H1 (cell line): ENCODE measurements around the gene ACADVL. TPM values are rescaled to one million over a fixed set of nuclear protein-coding genes. Genes with fewer than 3 reads are reported as not detected.

Experiments
- CTCF ChIA-PET: fragments of 300-600 bp; sonication (Branson Sonifier 250); formaldehyde crosslinking; loops from one replicate; lab custom pipeline; 2021; ENCODE audit not compliant: partially characterized antibody; lab: Charles Lee
- POLR2A ChIA-PET: fragments of 300-600 bp; sonication (Branson Sonifier 250); formaldehyde crosslinking; loops from one replicate; lab custom pipeline; 2021; ENCODE audit warnings: inconsistent platforms; ENCODE audit not compliant: partially characterized antibody; lab: Charles Lee
- DNase-seq, 2 experiments: peaks; one replicate each; pipeline versions ENCODE4 v3.0.0 to v3.0.0-alpha.2; 2010 to 2022; ENCODE audit warnings: low spot score in 2 of 2, low read depth in 1 of 2, mixed read lengths in 1 of 2
- FAIRE-seq: peaks from 2 replicates; lab custom pipeline; 2011; peaks lifted over from hg19 to GRCh38; lab: Jason Lieb, UNC
- H2AFZ ChIP-seq: 2 replicates; pipeline ENCODE4 v1.8.1; 2012; ENCODE audit warnings: low read length, inconsistent platforms
- H2AK5ac ChIP-seq: 2 replicates; pipeline ENCODE4 v1.6.1; 2013; ENCODE audit warnings: low read depth, low read length
- H2BK120ac ChIP-seq: replicated peaks from 2 replicates; pipeline ENCODE3; 2013; ENCODE audit warnings: low read depth, low read length, inconsistent platforms
- H2BK12ac ChIP-seq: 2 replicates; pipeline ENCODE4 v1.6.1; 2013; ENCODE audit warnings: low read depth, low read length
- H2BK15ac ChIP-seq: 2 replicates; pipeline ENCODE4 v1.6.1; 2013; ENCODE audit warnings: low read length
- H2BK20ac ChIP-seq: 2 replicates; pipeline ENCODE4 v1.6.1; 2013; ENCODE audit warnings: low read length
- H2BK5ac ChIP-seq: 2 replicates; pipeline ENCODE4 v1.6.1; 2013; ENCODE audit warnings: low read depth, low read length
- H3K14ac ChIP-seq: 2 replicates; pipeline ENCODE4 v1.6.1; 2013; ENCODE audit warnings: inconsistent platforms; ENCODE audit not compliant: insufficient read length
- H3K18ac ChIP-seq: 2 replicates; pipeline ENCODE4 v1.6.1; 2013; ENCODE audit warnings: low read length; ENCODE audit errors: extremely low read depth
- H3K23ac ChIP-seq: 2 replicates; pipeline ENCODE4 v1.6.1; 2013; ENCODE audit warnings: inconsistent platforms; ENCODE audit not compliant: insufficient read length
- H3K23me2 ChIP-seq: 2 replicates; pipeline ENCODE4 v1.6.1; 2013; ENCODE audit warnings: low read depth, low read length
- H3K27ac ChIP-seq: 2 replicates; pipeline ENCODE4 v1.6.1; 2011; ENCODE audit warnings: low read depth, low read length, inconsistent platforms
- H3K27me3 ChIP-seq, 4 experiments: replicated peaks in 1 of 4; 1 replicate in 1 of 4; 2 replicates in 3 of 4; pipeline versions ENCODE4 v1.6.1 to v1.8.1; 2011 to 2013; ENCODE audit warnings: low read length in 3 of 4, mild to moderate bottlenecking in 3 of 4, inconsistent platforms in 2 of 4, mixed read lengths in 2 of 4, moderate library complexity in 1 of 4; ENCODE audit not compliant: control insufficient read depth in 3 of 4, insufficient read depth in 3 of 4; ENCODE audit errors: extremely low read depth in 1 of 4
- H3K36me3 ChIP-seq, 4 experiments: 2 replicates each; pipeline versions ENCODE4 v1.6.1 to v1.8.1; 2011 to 2013; ENCODE audit warnings: mild to moderate bottlenecking in 4 of 4, low read length in 3 of 4, moderate library complexity in 2 of 4, control low read depth in 1 of 4, inconsistent platforms in 1 of 4; ENCODE audit not compliant: insufficient read depth in 4 of 4, control insufficient read depth in 2 of 4
- H3K4ac ChIP-seq: replicated peaks from 2 replicates; pipeline ENCODE3; 2013; ENCODE audit warnings: low read length, low read depth, mixed read lengths, inconsistent platforms; ENCODE audit not compliant: insufficient read length
- H3K4me1 ChIP-seq, 4 experiments: replicated peaks in 1 of 4; 1 replicate in 1 of 4; 2 replicates in 3 of 4; pipeline versions ENCODE4 v1.6.1 to v1.8.1; 2011 to 2013; ENCODE audit warnings: low read length in 3 of 4, inconsistent platforms in 2 of 4, mixed read lengths in 1 of 4; ENCODE audit not compliant: insufficient read depth in 4 of 4, control insufficient read depth in 3 of 4
- H3K4me2 ChIP-seq, 2 experiments: 2 replicates each; pipeline versions ENCODE4 v1.6.1 to v1.8.1; 2011 to 2013; ENCODE audit warnings: low read depth in 2 of 2, low read length in 2 of 2, control low read depth in 1 of 2, inconsistent platforms in 1 of 2, mild to moderate bottlenecking in 1 of 2; ENCODE audit not compliant: insufficient read depth in 1 of 2
- H3K4me3 ChIP-seq, 4 experiments: fragments of 200-600, 300-600 bp in 1 of 4; sonication (generic), shearing (Covaris generic), sonication (Bioruptor Twin) in 1 of 4; 2 replicates each; pipeline versions ENCODE4 v1.5.1 to v1.8.1; 2011 to 2016; ENCODE audit warnings: low read length in 4 of 4, low read depth in 3 of 4, control low read depth in 2 of 4, inconsistent platforms in 2 of 4, mild to moderate bottlenecking in 2 of 4, mixed read lengths in 1 of 4, moderate library complexity in 1 of 4; ENCODE audit not compliant: insufficient read depth in 2 of 4; ENCODE audit errors: extremely low read depth in 1 of 4
- H3K56ac ChIP-seq: replicated peaks from 2 replicates; pipeline ENCODE3; 2013; ENCODE audit warnings: low read depth, mild to moderate bottlenecking, mixed read lengths, low read length, inconsistent platforms; ENCODE audit not compliant: insufficient read length
- H3K79me1 ChIP-seq: 2 replicates; pipeline ENCODE4 v1.6.1; 2013; ENCODE audit warnings: low read depth, low read length, control low read depth
- H3K79me2 ChIP-seq, 2 experiments: 2 replicates each; pipeline versions ENCODE4 v1.6.1 to v1.8.1; 2012 to 2013; ENCODE audit warnings: low read length in 2 of 2, mild to moderate bottlenecking in 2 of 2, inconsistent platforms in 1 of 2; ENCODE audit not compliant: insufficient read depth in 2 of 2, control insufficient read depth in 1 of 2
- H3K9ac ChIP-seq, 4 experiments: replicated peaks in 1 of 4; 1 replicate in 1 of 4; 2 replicates in 3 of 4; pipeline versions ENCODE4 v1.6.1 to v1.8.1; 2011 to 2013; ENCODE audit warnings: low read depth in 3 of 4, low read length in 3 of 4, control low read depth in 2 of 4, mild to moderate bottlenecking in 2 of 4, moderate library complexity in 2 of 4, inconsistent platforms in 1 of 4; ENCODE audit errors: extremely low read depth in 1 of 4
- H3K9me3 ChIP-seq, 2 experiments: 2 replicates each; pipeline versions ENCODE4 v1.6.1 to v1.8.1; 2012 to 2013; ENCODE audit warnings: mild to moderate bottlenecking in 2 of 2, moderate library complexity in 2 of 2, control low read depth in 1 of 2, inconsistent platforms in 1 of 2, low read depth in 1 of 2, low read length in 1 of 2, mixed read lengths in 1 of 2; ENCODE audit not compliant: insufficient read depth in 2 of 2
- H4K20me1 ChIP-seq, 2 experiments: replicated peaks in 1 of 2; 2 replicates each; pipeline versions ENCODE3 to v1.8.1; 2011 to 2013; ENCODE audit warnings: inconsistent platforms in 2 of 2, low read length in 2 of 2, mild to moderate bottlenecking in 1 of 2; ENCODE audit not compliant: insufficient read depth in 2 of 2, control insufficient read depth in 1 of 2
- H4K5ac ChIP-seq: 2 replicates; pipeline ENCODE4 v1.6.1; 2013; ENCODE audit warnings: low read length, low read depth, mixed read lengths, inconsistent platforms; ENCODE audit not compliant: insufficient read length
- H4K8ac ChIP-seq: 2 replicates; pipeline ENCODE4 v1.8.0; 2013; ENCODE audit warnings: mild to moderate bottlenecking, moderate library complexity, low read length, inconsistent platforms; ENCODE audit not compliant: insufficient read depth; ENCODE audit errors: extremely low read depth
- H4K91ac ChIP-seq: replicated peaks from 2 replicates; pipeline ENCODE3; 2013; ENCODE audit warnings: low read length, mixed read lengths, inconsistent platforms; ENCODE audit not compliant: insufficient read length
- BACH1 ChIP-seq: IDR thresholded peaks from 2 replicates; pipeline ENCODE4 v1.6.1; 2012; ENCODE audit warnings: low read length, improper control_type of control experiment
- POLR2A ChIP-seq, 2 experiments: IDR thresholded peaks; 1 replicate in 1 of 2; 2 replicates in 1 of 2; pipeline ENCODE4 v1.6.1; 2011; ENCODE audit warnings: low read depth in 2 of 2, low read length in 2 of 2, mild to moderate bottlenecking in 2 of 2; ENCODE audit errors: control extremely low read depth in 1 of 2
- POLR2AphosphoS5 ChIP-seq: IDR thresholded peaks from 2 replicates; pipeline ENCODE4 v1.6.1; 2011; ENCODE audit warnings: low read depth, low read length
- WGBS, 2 experiments: shearing (Covaris generic) in 1 of 2; methylation state at CpG; one replicate each; pipeline versions ENCODE4 v1.1.6 to v1.1.7; 2013 to 2015; ENCODE audit warnings: low lambda C conversion rate in 2 of 2, mixed read lengths in 2 of 2, inconsistent platforms in 1 of 2, low coverage in 1 of 2, missing lambda C conversion rate in 1 of 2; ENCODE audit not compliant: insufficient replicate concordance in 2 of 2, insufficient coverage in 1 of 2, insufficient read length in 1 of 2; ENCODE audit errors: extremely low coverage in 1 of 2, missing lambda C conversion rate in 1 of 2; 5-methylcytosine and 5-hydroxymethylcytosine counted together
- polyA plus RNA-seq, 7 experiments: library from polyadenylated mRNA; depleted of rRNA in 3 of 7; stranded (reverse) in 5 of 7; unstranded in 2 of 7; fragments of >200 nt in 5 of 7; fragments of 200-250 nt in 2 of 7; gene quantifications; 1 replicate in 5 of 7; 2 replicates in 1 of 7; 4 replicates in 1 of 7; pipeline versions ENCODE4 v1.2.1 to v1.2.3, GENCODE V29; 2011 to 2013; ENCODE audit warnings: missing spikeins in 2 of 7, mixed read lengths in 2 of 7
- total RNA-seq: library from RNA; stranded (reverse); fragmentation: NEBNext Ultra II Directional; extraction: Animal tissue kit (Norgen Biotek cat#: 25700); gene quantifications from 2 replicates; pipeline ENCODE4 v1.2.1, GENCODE V29; 2021

Gene ACADVL
- total and polyA plus RNA-seq, 2 of the 8 experiments (the other 6 are each of a cell fraction or from before 2014, with no cell fraction given), result 181 to 231 TPM

GRCh38 chr17:7222093-7222971 is 2.6 kb downstream of the ACADVL start:
- no peak overlapping the region for H4K8ac ChIP-seq
- H2BK15ac ChIP-seq, result no peak overlapping the region
- peaks cover 6 to 19% (median 12%) of the 10 kb centered on the region in 4 experiments; a peak in 6 of 7 replicates for H3K4me1 ChIP-seq
- peaks cover 18 to 52% (median 41%) of the 10 kb centered on the region in 4 experiments for H3K36me3 ChIP-seq
- no peak overlapping the region for H2BK20ac ChIP-seq
- H2AFZ ChIP-seq, result no peak overlapping the region
- no peak overlapping the region for H4K91ac ChIP-seq
- no peak overlapping the region for H2BK120ac ChIP-seq
- H2BK5ac ChIP-seq, result no peak overlapping the region
- CTCF ChIA-PET, result interaction anchor here (0.9 to 4.3 kb wide), 9 partner anchors 9 to 75 kb away, joined by 3 to 46 read pairs (median 10); partner anchors contain the start of genes DVL2, GABARAP and PHF23
- POLR2A ChIA-PET, result interaction anchor here (0.7 to 10.7 kb wide), 10 partner anchors 9 to 91 kb away, joined by 3 to 386 read pairs (median 16); partner anchors contain the start of genes CLDN7, CTDNEP1, DVL2 and ELP5
- 92% methylated on average over 15 of the region's 15 CpGs; no CpG with 5 or more reads in 1 of the 2 experiments for WGBS, 2 experiments
- no peaks in the 10 kb centered on the region for H3K9me3 ChIP-seq
- H3K23ac ChIP-seq, result no peak overlapping the region
- no peak overlapping the region for H2AK5ac ChIP-seq
- H4K20me1 ChIP-seq, result peaks cover 14 to 33% of the 10 kb centered on the region in 2 experiments
- H3K56ac ChIP-seq, result no peak overlapping the region
- TF ChIP-seq POLR2A (IDR thresholded peaks at IDR 0.05; ENCODE audit: control extremely low read depth in 1 of 2, low read depth in 2 of 2, low read length in 2 of 2) (peak in 1 of 2 experiments; percentile 13; a peak in 1 of 3 replicates), POLR2AphosphoS5 (peak; percentile 40), BACH1 (no peak)
- H3K79me2 ChIP-seq, result no peaks in the 10 kb centered on the region
- H3K4me3 ChIP-seq, result no peak overlapping the region
- no peak for DNase-seq
- H3K23me2 ChIP-seq, result peaks cover 5% of the 10 kb centered on the region; the same call in 1 of the 2 replicates
- no peak overlapping the region for H3K4me2 ChIP-seq
- H3K9ac ChIP-seq, result no peak overlapping the region
- H4K5ac ChIP-seq, result no peak overlapping the region
- H3K14ac ChIP-seq, result no peak overlapping the region
- no peak overlapping the region for H3K4ac ChIP-seq
- no peaks in the 10 kb centered on the region for H3K27me3 ChIP-seq
- no peaks in the 10 kb centered on the region for H3K79me1 ChIP-seq
- H3K18ac ChIP-seq, result no peak overlapping the region
- 0 out of 2 replicates have a peak overlapping the region, but pooled peaks have one; percentile 40 for H3K27ac ChIP-seq
- H2BK12ac ChIP-seq, result no peak overlapping the region
- no peak for FAIRE-seq
